Left cardiac atrium (tissue), 4 donors: Measurements from ENCODE around the gene SEMA5B. TPM values are rescaled to one million over a fixed set of nuclear protein-coding genes. Genes with fewer than 3 reads are reported as not detected.
A peak's percentile ranks its signal among the peaks of the same experiment; 100 is the strongest.

Experiments
- ATAC-seq, 2 donors: fragments of 200-7000 bp; cut with Tn5 transposase; one replicate each; pipeline ENCODE4 v1.9.1; 2020; ENCODE audit warnings: mild to moderate bottlenecking in 2 of 2, moderate library complexity in 2 of 2
- DNase-seq: peaks from one replicate; pipeline ENCODE4 v3.0.0-alpha.2; 2020
- intact Hi-C, 2 donors: fragments of 100-400 bp; cut with DNase I; formaldehyde crosslinking; loops; one replicate each; pipeline versions ENCODE4 v1.14.1 to v1.15.1; 2022 to 2023
- long read RNA-seq: library from polyadenylated mRNA; unstranded; transcript quantifications from one replicate; pipeline ENCODE4 v2.0.0, GENCODE V29; 2021
- total RNA-seq, 2 donors: library from RNA; stranded (reverse); fragmentation: NEBNext Ultra II Directional; extraction: Animal tissue kit (Norgen Biotek cat#: 25700); gene quantifications; one replicate each; pipeline ENCODE4 v1.2.1, GENCODE V29; 2021
- donor health status: DM: no; HTN: yes; CAD: no.
- donor health status: DM: no; HTN: yes; CAD: no; lungs with severe emphysema.
- donor health status: DM: yes; HTN: yes; CAD: no.
- donor health status: Dilated cardiomyopathy.

The SEMA5B gene, protein sequence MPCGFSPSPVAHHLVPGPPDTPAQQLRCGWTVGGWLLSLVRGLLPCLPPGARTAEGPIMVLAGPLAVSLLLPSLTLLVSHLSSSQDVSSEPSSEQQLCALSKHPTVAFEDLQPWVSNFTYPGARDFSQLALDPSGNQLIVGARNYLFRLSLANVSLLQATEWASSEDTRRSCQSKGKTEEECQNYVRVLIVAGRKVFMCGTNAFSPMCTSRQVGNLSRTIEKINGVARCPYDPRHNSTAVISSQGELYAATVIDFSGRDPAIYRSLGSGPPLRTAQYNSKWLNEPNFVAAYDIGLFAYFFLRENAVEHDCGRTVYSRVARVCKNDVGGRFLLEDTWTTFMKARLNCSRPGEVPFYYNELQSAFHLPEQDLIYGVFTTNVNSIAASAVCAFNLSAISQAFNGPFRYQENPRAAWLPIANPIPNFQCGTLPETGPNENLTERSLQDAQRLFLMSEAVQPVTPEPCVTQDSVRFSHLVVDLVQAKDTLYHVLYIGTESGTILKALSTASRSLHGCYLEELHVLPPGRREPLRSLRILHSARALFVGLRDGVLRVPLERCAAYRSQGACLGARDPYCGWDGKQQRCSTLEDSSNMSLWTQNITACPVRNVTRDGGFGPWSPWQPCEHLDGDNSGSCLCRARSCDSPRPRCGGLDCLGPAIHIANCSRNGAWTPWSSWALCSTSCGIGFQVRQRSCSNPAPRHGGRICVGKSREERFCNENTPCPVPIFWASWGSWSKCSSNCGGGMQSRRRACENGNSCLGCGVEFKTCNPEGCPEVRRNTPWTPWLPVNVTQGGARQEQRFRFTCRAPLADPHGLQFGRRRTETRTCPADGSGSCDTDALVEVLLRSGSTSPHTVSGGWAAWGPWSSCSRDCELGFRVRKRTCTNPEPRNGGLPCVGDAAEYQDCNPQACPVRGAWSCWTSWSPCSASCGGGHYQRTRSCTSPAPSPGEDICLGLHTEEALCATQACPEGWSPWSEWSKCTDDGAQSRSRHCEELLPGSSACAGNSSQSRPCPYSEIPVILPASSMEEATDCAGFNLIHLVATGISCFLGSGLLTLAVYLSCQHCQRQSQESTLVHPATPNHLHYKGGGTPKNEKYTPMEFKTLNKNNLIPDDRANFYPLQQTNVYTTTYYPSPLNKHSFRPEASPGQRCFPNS
- 1 to 10 TPM; 1.7 to 2.4 TPM for total RNA-seq
- long read RNA-seq, partial matches to known transcripts, result 4 of 4 reads
- long read RNA-seq, other reads (novel, unspliced or antisense), result 0 of 4 reads

- ATAC-seq (peak; percentile 73 to 75), DNase-seq (peak; percentile 42)
- intact Hi-C loops, result loop anchor here (2.0 to 10.0 kb wide), 4 partner anchors 35 to 227 kb away; no protein-coding TSS in a partner anchor
Measured at GRCh38 chr3:123027292-123028232, at the start of gene SEMA5B. Gene SEMA5B (minus strand): TSS chr3:123027763. CDS start chr3:122961263, 66,500 bp downstream.

DNA sequence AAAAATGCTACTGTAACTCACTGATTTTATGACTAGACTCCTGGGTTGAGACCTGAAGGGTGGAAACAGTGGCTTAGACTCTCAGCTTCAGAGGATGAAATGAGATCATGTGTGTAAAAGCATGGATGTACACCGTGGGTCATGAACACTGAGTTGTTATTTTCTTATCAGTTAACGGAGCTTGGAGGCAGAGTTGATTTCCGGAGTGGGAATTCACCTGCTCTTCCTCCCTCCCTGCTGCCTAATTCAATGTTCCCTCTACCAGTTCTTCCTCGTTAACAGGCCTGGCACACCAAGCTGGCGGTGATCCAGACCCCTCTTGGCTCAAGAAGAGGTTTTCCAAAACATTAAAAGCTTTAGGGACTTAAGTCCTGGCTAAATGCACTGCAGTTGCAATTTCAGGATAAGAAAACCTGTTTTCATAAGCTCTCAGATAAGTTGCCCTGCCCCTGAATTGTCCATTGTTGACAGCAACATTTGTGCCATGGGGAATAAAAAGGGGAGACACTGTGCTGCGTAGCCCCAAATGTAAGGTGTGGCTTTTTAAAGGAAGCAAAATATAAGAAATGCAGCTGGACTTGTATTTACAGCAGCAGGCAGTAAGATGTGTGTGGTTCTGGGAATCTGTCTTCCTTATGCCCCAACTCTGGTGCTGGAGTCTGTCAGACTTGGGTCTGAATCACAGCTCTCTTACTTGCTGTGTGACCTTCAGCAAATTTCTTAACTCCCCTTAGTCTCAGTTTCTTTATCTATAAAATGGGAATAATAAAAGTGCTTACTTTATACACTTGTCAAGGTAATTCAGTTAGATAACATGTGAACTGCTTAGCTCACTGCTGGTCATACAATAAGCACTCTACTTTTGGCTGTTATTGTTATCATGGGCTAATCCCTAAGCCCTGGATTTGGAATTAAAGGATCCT lies 49.2 kb upstream of the SEMA5B start:
- peak; percentile 38 to 49 for ATAC-seq
- DNase-seq, result peak; percentile 79
- intact Hi-C loops, result no loop called here

DNA sequence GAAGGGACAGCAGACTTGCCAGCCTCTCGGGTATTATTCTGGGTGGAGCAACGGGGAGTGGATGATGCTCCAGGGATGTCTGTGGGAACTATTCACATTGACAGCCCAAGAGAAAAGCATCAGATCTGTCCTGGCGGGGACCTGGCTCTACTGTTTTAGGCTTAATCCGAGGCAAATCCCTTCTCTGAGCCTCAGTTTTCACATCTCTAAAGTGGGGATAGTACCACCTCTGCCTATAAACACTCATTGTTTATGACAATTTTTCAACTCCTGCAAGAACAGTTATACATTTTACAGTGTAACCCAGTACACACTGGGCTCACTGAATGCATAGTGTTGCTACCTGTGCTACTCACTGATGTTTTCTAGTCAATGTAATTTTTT lies 48.5 kb upstream of the SEMA5B start:
- ATAC-seq, result no peak
- DNase-seq, result no peak
- intact Hi-C loops, result no loop called here

DNA sequence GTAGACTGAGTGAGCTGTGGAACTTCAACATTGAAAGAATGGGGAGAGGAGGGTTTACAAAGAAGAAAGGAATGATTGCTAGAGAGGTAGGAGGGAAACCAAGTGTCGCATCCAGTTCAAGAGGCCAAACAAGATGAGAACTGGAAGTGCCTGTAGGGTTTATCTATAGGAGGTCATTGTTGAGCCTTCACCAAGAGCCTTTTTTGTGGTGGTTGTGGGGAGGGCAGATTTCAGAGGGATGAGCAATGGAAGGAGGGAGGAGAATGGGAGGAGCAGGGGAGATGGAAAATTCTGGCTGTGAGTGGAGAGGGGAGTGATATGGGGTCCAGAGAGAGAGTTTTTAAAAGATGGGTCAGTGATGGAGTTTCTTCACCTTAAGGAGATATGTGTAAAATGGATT lies 47.8 kb upstream of the SEMA5B start:
- intact Hi-C loops, result no loop called here
- no peak for DNase-seq
- ATAC-seq, result no peak

- DNase-seq (no peak), ATAC-seq (no peak)
- intact Hi-C loops, result no loop called here
Measured at GRCh38 chr3:123072564-123072963, 45.0 kb upstream of the SEMA5B start.

GRCh38 chr3:123072152-123072551 lies 44.6 kb upstream of the SEMA5B start:
- DNase-seq, result no peak
- intact Hi-C loops, result no loop called here
- ATAC-seq, result peak; percentile 19 to 21

DNA sequence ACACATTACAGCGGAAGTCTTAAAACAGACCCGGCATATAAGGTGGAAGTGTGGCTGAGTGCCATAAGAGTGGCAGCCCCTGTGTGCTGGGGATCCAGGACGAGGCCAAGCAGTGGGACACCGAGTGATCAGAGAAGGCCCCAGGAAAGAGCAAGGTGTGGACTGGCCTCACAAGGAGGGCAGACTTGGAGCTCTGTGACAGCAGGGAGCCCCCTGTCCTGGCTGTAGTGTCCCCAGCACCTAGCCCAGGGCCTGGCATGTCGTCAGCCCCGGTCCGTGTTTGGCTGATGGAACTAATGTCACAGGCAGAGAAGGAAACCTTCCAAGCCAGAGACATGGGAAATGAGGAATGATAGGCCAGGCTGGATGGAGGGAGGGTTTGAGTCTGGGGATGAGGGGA lies 44.0 kb upstream of the SEMA5B start:
- ATAC-seq (no peak), DNase-seq (no peak)
- intact Hi-C loops, result no loop called here

DNA sequence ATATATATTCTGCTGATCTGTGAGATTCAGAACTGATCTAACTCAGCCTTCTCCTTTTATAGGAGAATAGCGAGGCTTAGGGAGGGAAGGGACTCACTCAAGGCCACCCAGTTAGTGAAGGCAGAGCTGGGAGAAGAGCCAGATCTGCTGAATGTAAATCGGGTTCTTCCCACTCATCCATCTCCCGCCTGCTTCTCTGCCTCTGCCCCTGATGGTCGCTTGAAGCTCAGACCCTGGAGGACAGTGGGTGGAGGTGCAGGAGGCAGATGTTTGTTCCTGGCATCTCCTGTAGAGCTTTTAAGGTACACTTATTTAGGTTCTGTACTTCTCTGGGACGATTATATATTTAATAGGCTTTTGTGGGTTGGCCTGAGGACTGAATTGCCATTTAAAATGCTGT lies 43.6 kb upstream of the SEMA5B start:
- intact Hi-C loops, result no loop called here
- DNase-seq, result no peak
- no peak for ATAC-seq

- no peak for ATAC-seq
- intact Hi-C loops, result no loop called here
- no peak for DNase-seq
Measured at GRCh38 chr3:123070510-123070909, 42.9 kb upstream of the SEMA5B start.

- intact Hi-C loops, result no loop called here
- ATAC-seq (no peak), DNase-seq (no peak)
Measured at GRCh38 chr3:123068601-123069381, 41.2 kb upstream of the SEMA5B start.

GRCh38 chr3:123067689-123068600 lies 40.4 kb upstream of the SEMA5B start:
- intact Hi-C loops, result no loop called here
- ATAC-seq (peak; percentile 21 to 49), DNase-seq (no peak)

- intact Hi-C loops, result no loop called here
- peak; percentile 95 to 97 for ATAC-seq
- DNase-seq, result peak; percentile 95
Measured at GRCh38 chr3:123066896-123067688, 39.5 kb upstream of the SEMA5B start, which contains the start of gene PDIA5. Gene PDIA5 (plus strand): TSS chr3:123067025. CDS start chr3:123067165, 140 bp downstream.

- intact Hi-C loops, result no loop called here
- no peak for DNase-seq
- no peak for ATAC-seq
Measured at GRCh38 chr3:123066599-123066895, 39.0 kb upstream of the SEMA5B start.

- ATAC-seq, result no peak
- intact Hi-C loops, result no loop called here
- no peak for DNase-seq
Measured at GRCh38 chr3:123064914-123065313, 37.4 kb upstream of the SEMA5B start.

GRCh38 chr3:123064506-123064905 lies 36.9 kb upstream of the SEMA5B start:
- no peak for DNase-seq
- intact Hi-C loops, result no loop called here

More at GRCh38 chr3:123064506-123064905, 36.9 kb upstream of the SEMA5B start:
- no peak for ATAC-seq
